Measurements from ENCODE around the gene THAP2. TPM values are rescaled to one million over a fixed set of nuclear protein-coding genes. Genes with fewer than 3 reads are reported as not detected.
A peak's percentile ranks its signal among the peaks of the same experiment; 100 is the strongest.

THAP2 gene
- total RNA-seq, 1 donor from 2014 or later, result 4.9 TPM

- ATAC-seq (no peak), DNase-seq (no peak)
- Histone ChIP-seq H3K27ac (no peak overlapping the region), H3K4me1 (no peaks in the 10 kb centered on the region), H3K4me3 (no peak overlapping the region), H3K27me3 (no peaks in the 10 kb centered on the region), H3K36me3 (no peaks in the 10 kb centered on the region), H3K9me3 (no peaks in the 10 kb centered on the region)
- intact Hi-C loops (cut with DNase I), result no loop called here
- TF ChIP-seq CTCF (IDR thresholded peaks at IDR 0.05), result no peak
These were observed 7.7 kb downstream of the THAP2 start for GRCh38 chr12:71671816-71672215.

- DNase-seq (no peak), ATAC-seq (no peak)
- Histone ChIP-seq H3K4me3 (no peak overlapping the region), H3K27me3 (no peaks in the 10 kb centered on the region), H3K27ac (no peak overlapping the region), H3K36me3 (no peaks in the 10 kb centered on the region), H3K9me3 (no peaks in the 10 kb centered on the region), H3K4me1 (peaks cover 7% of the 10 kb centered on the region)
- TF ChIP-seq CTCF (IDR thresholded peaks at IDR 0.05), result no peak
- intact Hi-C loops (cut with DNase I), result no loop called here
These were observed 18.4 kb downstream of the THAP2 start for GRCh38 chr12:71682466-71682865.

- no peak overlapping the region for H3K4me3 ChIP-seq
- ATAC-seq (no peak), DNase-seq (no peak)
- H3K27me3 ChIP-seq, result no peaks in the 10 kb centered on the region
- intact Hi-C loops (cut with DNase I), result no loop called here
- H3K4me1 ChIP-seq, result peaks cover 10% of the 10 kb centered on the region
- no peak for TF ChIP-seq CTCF (IDR thresholded peaks at IDR 0.05)
- H3K9me3 ChIP-seq, result no peaks in the 10 kb centered on the region
- H3K36me3 ChIP-seq, result no peaks in the 10 kb centered on the region
- H3K27ac ChIP-seq, result no peak overlapping the region
These were observed 19.5 kb downstream of the THAP2 start for GRCh38 chr12:71683633-71684032.

- intact Hi-C loops (cut with DNase I), result no loop called here
- Histone ChIP-seq H3K4me1 (peaks cover 10% of the 10 kb centered on the region), H3K27me3 (no peaks in the 10 kb centered on the region), H3K36me3 (no peaks in the 10 kb centered on the region), H3K27ac (no peak overlapping the region), H3K9me3 (no peaks in the 10 kb centered on the region), H3K4me3 (peak overlapping the region; percentile 4)
- no peak for TF ChIP-seq CTCF (IDR thresholded peaks at IDR 0.05)
- ATAC-seq (no peak), DNase-seq (no peak)
These were observed 20.0 kb downstream of the THAP2 start for GRCh38 chr12:71684081-71684480.

DNA sequence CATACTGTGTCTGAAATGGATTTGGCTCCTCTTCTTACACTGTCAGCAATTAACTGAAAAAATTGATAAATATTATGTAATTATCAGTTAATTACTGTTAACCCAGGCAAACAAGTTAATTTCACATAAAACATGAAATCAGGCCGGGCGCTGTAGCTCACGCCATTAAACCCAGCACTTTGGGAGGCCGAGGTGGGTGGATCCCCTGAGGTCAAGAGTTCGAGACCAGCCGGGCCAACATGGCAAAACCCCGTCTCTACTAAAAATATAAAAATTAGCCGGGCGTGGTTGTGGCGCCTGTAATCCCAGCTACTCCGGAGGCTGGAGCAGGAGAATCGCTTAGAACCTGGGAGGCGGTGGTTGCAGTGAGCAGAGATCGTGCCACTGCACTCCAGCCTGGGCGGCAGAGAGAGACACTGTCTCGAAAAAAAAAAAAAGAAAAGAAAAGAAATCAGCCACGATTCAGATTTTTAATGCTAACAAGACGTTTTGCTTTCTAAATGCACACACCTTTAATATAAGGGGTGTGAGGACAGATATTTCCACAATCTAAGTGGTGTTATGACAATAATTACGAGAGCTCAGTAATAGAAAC lies 21.3 kb downstream of the THAP2 start:
- Histone ChIP-seq H3K4me1 (peaks cover 10% of the 10 kb centered on the region), H3K36me3 (no peaks in the 10 kb centered on the region), H3K27ac (peak overlapping the region; percentile 85), H3K27me3 (no peaks in the 10 kb centered on the region), H3K9me3 (no peaks in the 10 kb centered on the region), H3K4me3 (peak overlapping the region; percentile 63)
- ATAC-seq (no peak), DNase-seq (no peak)
- no peak for TF ChIP-seq CTCF (IDR thresholded peaks at IDR 0.05)
- intact Hi-C loops (cut with DNase I), result no loop called here

Data from upper lobe of right lung (tissue), 1 donor.